ENCODE results near the gene THSD4. TPM values are rescaled to one million over a fixed set of nuclear protein-coding genes. Genes with fewer than 3 reads are reported as not detected.
"Not testable (repeated sequence)": the region's sequence is repeated elsewhere in the genome, so short reads cannot be mapped to it uniquely, and the experiment has no call there.

The THSD4 gene
- total RNA-seq, 1 donor from 2014 or later = 66.8 TPM

DNA sequence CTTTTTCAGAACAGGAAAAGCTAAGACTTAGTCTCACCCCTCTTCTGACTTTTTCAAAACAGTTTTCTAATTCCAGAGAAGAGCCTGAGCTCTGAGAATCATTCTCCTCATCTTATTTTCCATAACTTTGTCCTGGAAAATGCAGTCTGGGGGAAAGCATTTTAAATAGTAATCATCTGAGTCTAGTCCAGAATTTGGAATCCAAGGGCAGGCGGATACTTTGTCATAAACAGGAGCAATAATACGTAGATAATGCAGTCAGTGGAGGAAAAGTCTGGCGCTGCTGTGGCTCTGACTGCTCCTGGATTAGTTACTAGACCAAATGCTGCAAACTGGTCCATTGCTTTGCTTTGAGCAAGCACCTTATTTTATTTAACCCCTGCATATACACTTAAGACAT is 285.0 kb downstream of the THSD4 start:
- H3K9me3 ChIP-seq = no peaks in the 10 kb centered on the region
- no peaks in the 10 kb centered on the region for H3K27me3 ChIP-seq
- intact Hi-C loops (cut with DNase I) = no loop called here
- peaks cover 18% of the 10 kb centered on the region for H3K4me1 ChIP-seq
- no peak overlapping the region for H3K4me3 ChIP-seq
- H3K27ac ChIP-seq = peak overlapping the region; percentile 10
- H3K36me3 ChIP-seq = no peaks in the 10 kb centered on the region
- DNase-seq (ENCODE audit: extremely low spot score in 2 of 2) = no peak
- TF ChIP-seq, protein P1, sequence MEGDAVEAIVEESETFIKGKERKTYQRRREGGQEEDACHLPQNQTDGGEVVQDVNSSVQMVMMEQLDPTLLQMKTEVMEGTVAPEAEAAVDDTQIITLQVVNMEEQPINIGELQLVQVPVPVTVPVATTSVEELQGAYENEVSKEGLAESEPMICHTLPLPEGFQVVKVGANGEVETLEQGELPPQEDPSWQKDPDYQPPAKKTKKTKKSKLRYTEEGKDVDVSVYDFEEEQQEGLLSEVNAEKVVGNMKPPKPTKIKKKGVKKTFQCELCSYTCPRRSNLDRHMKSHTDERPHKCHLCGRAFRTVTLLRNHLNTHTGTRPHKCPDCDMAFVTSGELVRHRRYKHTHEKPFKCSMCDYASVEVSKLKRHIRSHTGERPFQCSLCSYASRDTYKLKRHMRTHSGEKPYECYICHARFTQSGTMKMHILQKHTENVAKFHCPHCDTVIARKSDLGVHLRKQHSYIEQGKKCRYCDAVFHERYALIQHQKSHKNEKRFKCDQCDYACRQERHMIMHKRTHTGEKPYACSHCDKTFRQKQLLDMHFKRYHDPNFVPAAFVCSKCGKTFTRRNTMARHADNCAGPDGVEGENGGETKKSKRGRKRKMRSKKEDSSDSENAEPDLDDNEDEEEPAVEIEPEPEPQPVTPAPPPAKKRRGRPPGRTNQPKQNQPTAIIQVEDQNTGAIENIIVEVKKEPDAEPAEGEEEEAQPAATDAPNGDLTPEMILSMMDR (IDR thresholded peaks at IDR 0.05) = no peak
- no peak for TF ChIP-seq POLR2AphosphoS5 (IDR thresholded peaks at IDR 0.05; ENCODE audit: insufficient read depth in 1 of 2, low read depth in 1 of 2)
- no peak for TF ChIP-seq POLR2A (IDR thresholded peaks at IDR 0.05)

DNA sequence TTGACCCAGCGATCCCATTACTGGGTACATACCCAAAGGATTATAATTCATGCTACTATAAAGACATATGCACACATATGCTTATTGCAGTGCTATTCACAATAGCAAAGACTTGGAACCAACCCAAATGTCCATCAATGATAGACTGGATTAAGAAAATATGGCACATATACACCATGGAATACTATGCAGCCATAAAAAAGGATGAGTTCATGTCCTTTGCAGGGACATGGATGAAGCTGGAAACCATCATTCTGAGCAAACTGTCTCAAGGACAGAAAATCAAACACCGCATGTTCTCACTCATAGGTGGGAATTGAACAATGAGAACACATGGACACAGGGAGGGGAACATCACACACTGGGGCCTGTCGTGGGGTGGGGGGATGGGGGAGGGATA is 286.5 kb downstream of the THSD4 start:
- H3K27ac ChIP-seq; H3K9me3 ChIP-seq; intact Hi-C loops (cut with DNase I); H3K36me3 ChIP-seq; DNase-seq (ENCODE audit: extremely low spot score in 2 of 2); H3K4me3 ChIP-seq; H3K27me3 ChIP-seq; H3K4me1 ChIP-seq: not testable (repeated sequence)

DNA sequence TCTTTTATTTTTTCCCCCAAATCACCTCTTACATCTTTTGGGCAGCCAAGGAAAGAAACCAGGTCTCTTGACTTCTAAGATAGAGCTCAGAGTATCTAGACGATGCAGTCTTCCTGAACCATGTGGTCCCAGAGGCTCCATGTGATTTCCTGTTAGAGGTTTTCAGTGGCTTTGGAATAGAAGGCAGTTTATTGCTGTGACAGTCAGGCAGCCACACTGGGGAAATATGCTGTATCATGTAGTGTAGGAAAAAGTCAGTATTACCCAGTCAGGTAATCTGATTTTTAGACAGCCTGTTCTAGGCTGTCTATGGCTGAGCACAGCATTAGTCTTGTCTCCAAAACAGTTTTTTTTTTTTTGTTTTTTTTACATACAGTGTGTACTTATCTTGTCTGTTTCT is 294.3 kb downstream of the THSD4 start:
- H3K9me3 ChIP-seq = no peaks in the 10 kb centered on the region
- intact Hi-C loops (cut with DNase I) = no loop called here
- DNase-seq (ENCODE audit: extremely low spot score in 2 of 2) = no peak
- no peaks in the 10 kb centered on the region for H3K36me3 ChIP-seq
- no peak overlapping the region for H3K4me3 ChIP-seq
- H3K27ac ChIP-seq = no peak overlapping the region
- TF ChIP-seq POLR2AphosphoS5 (IDR thresholded peaks at IDR 0.05; ENCODE audit: insufficient read depth in 1 of 2, low read depth in 1 of 2) (no peak), POLR2A (IDR thresholded peaks at IDR 0.05) (no peak)
- TF ChIP-seq, protein P1 (IDR thresholded peaks at IDR 0.05) = no peak
- no peaks in the 10 kb centered on the region for H3K27me3 ChIP-seq
- peaks cover 14% of the 10 kb centered on the region for H3K4me1 ChIP-seq

DNA sequence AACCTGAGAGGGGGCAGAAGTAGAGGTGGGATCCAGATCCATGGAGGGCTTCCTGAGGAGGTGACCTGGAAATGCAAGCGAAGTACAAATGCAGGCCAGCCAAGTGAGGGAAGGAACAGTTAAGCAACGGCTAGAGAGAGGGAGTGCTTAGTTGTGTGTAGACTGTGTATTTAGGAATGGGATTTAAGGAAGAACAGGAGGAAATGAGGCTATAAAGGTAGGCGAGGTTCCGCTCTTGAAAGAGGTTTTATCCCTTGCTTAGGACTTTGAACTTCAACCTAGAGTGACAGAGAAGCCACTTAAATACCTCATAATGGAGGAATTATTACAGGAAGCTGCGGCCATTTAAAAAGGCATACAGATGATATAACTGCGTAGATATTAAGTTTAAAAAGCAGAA is 295.1 kb downstream of the THSD4 start:
- Histone ChIP-seq H3K4me1 (peaks cover 14% of the 10 kb centered on the region), H3K36me3 (no peaks in the 10 kb centered on the region), H3K4me3 (no peak overlapping the region), H3K27me3 (no peaks in the 10 kb centered on the region), H3K27ac (no peak overlapping the region), H3K9me3 (no peaks in the 10 kb centered on the region)
- DNase-seq (ENCODE audit: extremely low spot score in 2 of 2) = no peak
- TF ChIP-seq POLR2AphosphoS5 (IDR thresholded peaks at IDR 0.05; ENCODE audit: insufficient read depth in 1 of 2, low read depth in 1 of 2) (no peak), POLR2A (IDR thresholded peaks at IDR 0.05) (no peak)
- TF ChIP-seq, protein P1 (IDR thresholded peaks at IDR 0.05) = no peak
- intact Hi-C loops (cut with DNase I) = no loop called here

DNA sequence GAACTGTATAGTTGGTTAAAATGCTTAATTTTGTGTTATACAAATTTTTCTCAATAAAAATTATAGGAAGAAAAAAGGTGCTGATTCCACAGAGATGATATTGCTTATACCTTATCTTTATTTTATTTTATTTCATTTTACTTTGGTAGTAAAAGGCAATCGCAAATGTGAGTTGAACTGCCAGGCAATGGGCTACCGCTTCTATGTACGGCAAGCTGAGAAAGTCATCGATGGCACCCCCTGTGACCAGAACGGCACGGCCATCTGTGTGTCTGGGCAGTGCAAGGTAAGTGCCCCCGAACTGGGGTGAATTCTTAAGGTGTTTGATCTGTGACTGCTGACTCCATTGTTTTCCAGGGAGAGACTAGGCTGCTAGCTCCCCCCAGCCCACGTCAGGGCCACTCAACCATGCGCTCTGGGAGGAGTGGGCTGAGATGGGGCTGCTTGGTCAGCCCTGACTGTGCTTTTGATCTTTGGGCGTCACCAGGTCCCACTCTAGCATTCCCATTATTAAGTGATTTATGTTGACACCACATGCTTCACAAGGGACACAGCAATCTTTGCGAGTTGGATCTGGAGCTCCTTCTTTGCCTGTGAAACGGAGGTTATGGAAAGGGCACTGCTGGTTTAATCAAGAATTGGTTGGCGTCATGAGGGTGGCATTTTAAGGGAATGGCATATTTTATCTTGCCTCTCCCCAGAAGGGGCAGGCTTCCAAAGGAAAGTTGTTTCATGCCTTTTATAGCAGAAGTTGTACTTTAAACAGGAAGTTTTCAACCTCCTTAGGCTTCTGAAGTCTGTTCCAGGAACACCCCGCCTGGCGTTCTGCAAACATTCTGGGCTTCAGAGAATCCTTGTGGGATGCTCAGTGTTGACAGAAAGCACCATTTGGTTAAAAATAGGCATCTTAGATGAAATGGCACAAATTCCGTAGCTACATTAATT is 296.5 kb downstream of the THSD4 start:
- intact Hi-C loops (cut with DNase I) = no loop called here
- peaks cover 14% of the 10 kb centered on the region for H3K4me1 ChIP-seq
- DNase-seq (ENCODE audit: extremely low spot score in 2 of 2) = no peak
- peak overlapping the region; percentile 58 for H3K27ac ChIP-seq
- no peaks in the 10 kb centered on the region for H3K9me3 ChIP-seq
- no peaks in the 10 kb centered on the region for H3K27me3 ChIP-seq
- H3K36me3 ChIP-seq = no peaks in the 10 kb centered on the region
- H3K4me3 ChIP-seq = no peak overlapping the region
- TF ChIP-seq POLR2A (IDR thresholded peaks at IDR 0.05) (no peak), POLR2AphosphoS5 (IDR thresholded peaks at IDR 0.05; ENCODE audit: insufficient read depth in 1 of 2, low read depth in 1 of 2) (peak; percentile 25 to 87)

DNA sequence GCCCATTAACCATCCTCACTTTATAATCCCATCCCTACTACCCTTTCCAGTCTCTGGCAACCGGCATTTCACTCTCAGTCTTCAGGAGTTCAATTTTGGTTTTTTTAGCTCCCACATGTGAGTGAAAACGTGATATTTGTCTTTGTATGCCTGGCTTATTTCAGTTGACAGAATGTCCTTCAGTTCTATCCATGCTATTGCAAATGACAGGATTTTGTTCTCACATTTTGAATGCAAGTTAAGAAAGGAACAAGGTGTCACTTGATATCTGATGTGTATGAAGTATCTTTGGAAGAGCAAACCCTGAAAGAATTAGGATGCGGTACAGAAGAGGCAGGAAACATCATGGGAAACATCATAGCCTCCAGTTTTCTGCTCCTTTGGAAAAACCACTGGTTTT is 298.1 kb downstream of the THSD4 start:
- no peak for DNase-seq (ENCODE audit: extremely low spot score in 2 of 2)
- Histone ChIP-seq H3K27ac (peak overlapping the region; percentile 58), H3K9me3 (no peaks in the 10 kb centered on the region), H3K36me3 (no peaks in the 10 kb centered on the region), H3K27me3 (no peaks in the 10 kb centered on the region), H3K4me3 (no peak overlapping the region), H3K4me1 (peaks cover 14% of the 10 kb centered on the region)
- TF ChIP-seq, protein P1 (IDR thresholded peaks at IDR 0.05) = no peak
- TF ChIP-seq POLR2AphosphoS5 (IDR thresholded peaks at IDR 0.05; ENCODE audit: insufficient read depth in 1 of 2, low read depth in 1 of 2) = no peak
- TF ChIP-seq POLR2A (IDR thresholded peaks at IDR 0.05) = no peak
- intact Hi-C loops (cut with DNase I) = no loop called here
